Adrenal gland (tissue), 12 donors: ENCODE data around the gene KDM4B. TPM values are rescaled to one million over a fixed set of nuclear protein-coding genes. Genes with fewer than 3 reads are reported as not detected.
A peak's percentile ranks its signal among the peaks of the same experiment; 100 is the strongest.

Experiments
- DNase-seq, 7 donors: peaks; one replicate each; pipeline ENCODE4 v3.0.0-alpha.2; 2019 to 2020
- H3K27ac ChIP-seq, 5 donors: fragments of 200-600 bp; sonication (generic) in 4 of 5; 1 replicate in 3 of 5; 2 replicates in 2 of 5; pipeline versions ENCODE4 v1.5.1 to v1.8.0; 2016 to 2020; ENCODE audit warnings: mild to moderate bottlenecking in 1 of 5
- H3K27me3 ChIP-seq: fragments of 200-600 bp; 2 replicates; pipeline ENCODE4 v1.8.0; 2021
- H3K36me3 ChIP-seq, 2 donors: fragments of 200-600 bp; replicated peaks in 1 of 2; 1 replicate in 1 of 2; 2 replicates in 1 of 2; pipeline versions ENCODE4 v1.5.1 to v1.8.0; 2018 to 2022
- H3K4me1 ChIP-seq, 2 donors: fragments of 200-600 bp; replicated peaks in 1 of 2; 1 replicate in 1 of 2; 2 replicates in 1 of 2; pipeline versions ENCODE4 v1.5.1 to v1.8.0; 2018 to 2021
- H3K4me3 ChIP-seq, 4 donors: fragments of 200-600 bp; sonication (generic) in 3 of 4; one replicate each; pipeline ENCODE4 v1.5.1; 2016 to 2018
- H3K9me3 ChIP-seq, 3 donors: fragments of 200-600 bp; sonication (generic) in 1 of 3; replicated peaks in 1 of 3; 1 replicate in 2 of 3; 2 replicates in 1 of 3; pipeline versions ENCODE4 v1.5.1 to v1.8.0; 2016 to 2021
- CTCF ChIP-seq, 6 experiments: fragments of 450-650 bp in 4 of 6; fragments of 200-600 bp in 2 of 6; sonication (generic) in 1 of 6; IDR thresholded peaks; 1 replicate in 5 of 6; 2 replicates in 1 of 6; pipeline versions ENCODE4 v1.5.1 to v1.8.0; 2016 to 2021; ENCODE audit warnings: antibody characterized with exemption in 6 of 6, mild to moderate bottlenecking in 2 of 6, moderate library complexity in 1 of 6
- POLR2A ChIP-seq, 2 donors: fragments of 450-650 bp; IDR thresholded peaks; one replicate each; pipeline ENCODE4 v1.6.1; 2017; ENCODE audit warnings: antibody characterized with exemption in 2 of 2, mild to moderate bottlenecking in 2 of 2, moderate library complexity in 1 of 2
- WGBS, 4 donors: extraction: QIAGEN DNeasy Blood & Tissue Kit in 2 of 4; methylation state at CpG; one replicate each; pipeline versions ENCODE4 v1.1.5 to v1.1.7; 2013 to 2017; 5-methylcytosine and 5-hydroxymethylcytosine counted together
- intact Hi-C, 2 donors: fragments of 100-400 bp; cut with DNase I; formaldehyde crosslinking; loops; one replicate each; pipeline versions ENCODE4 v1.14.1 to v1.15.0; 2022 to 2023
- polyA plus RNA-seq, 3 donors: library from polyadenylated mRNA; stranded (reverse); fragments of 200-250 nt in 2 of 3; fragments of 350-450 nt in 1 of 3; fragmentation: Illumina TruSeq in 1 of 3; extraction: RNeasy Lipid Tissue Mini Kit (QIAGEN cat#74804) in 1 of 3; gene quantifications; one replicate each; pipeline ENCODE4 v1.2.3, GENCODE V29; 2013 to 2014
- total RNA-seq, 9 donors: library from RNA; depleted of rRNA in 4 of 9; stranded (reverse); fragments of >200 nt in 4 of 9; fragments of 120-200 nt in 1 of 9; fragmentation: NEBNext Ultra II Directional in 1 of 9; extraction: Animal tissue kit (Norgen Biotek cat#: 25700) in 1 of 9; gene quantifications; one replicate each; pipeline versions ENCODE4 v1.1.0 to v1.2.4, GENCODE V29; 2013 to 2023
- donor health status: healthy with polysubstance abuse.
- donor health status: Bipolar disorder and iron deficiency.
- donor health status: DM: yes; HTN: yes; CAD: no.
- donor health status: DM: no; HTN: no; CAD: no.
- donor health status: DM: no; HTN: no; CAD: no.
- donor health status: DM: yes; HTN: yes; CAD: no.

The KDM4B gene
- total and polyA plus RNA-seq, 12 donors: 9.8 to 65.1 (median 39.9) TPM

GRCh38 chr19:5083547-5083965 lies 114.6 kb downstream of the KDM4B start:
- peak in 6 of 7 donors; percentile 64 to 89 (median 80) for DNase-seq
- no peaks in the 10 kb centered on the region for H3K27me3 ChIP-seq
- intact Hi-C loops: no loop called here
- H3K4me3 ChIP-seq: no peak overlapping the region
- peaks cover 4 to 15% of the 10 kb centered on the region in 2 donors for H3K4me1 ChIP-seq
- TF ChIP-seq CTCF (IDR thresholded peaks at IDR 0.05) (no peak), POLR2A (IDR thresholded peaks at IDR 0.05) (peak in 1 of 2 donors; percentile 39)
- peaks cover 0 to 49% of the 10 kb centered on the region in 2 donors for H3K36me3 ChIP-seq
- H3K9me3 ChIP-seq: no peaks in the 10 kb centered on the region
- peak overlapping the region in 3 of 5 donors; percentile 14 to 73 (median 69) for H3K27ac ChIP-seq
- WGBS, 4 donors: 30 to 70% (median 40%) methylated on average over 10 to 13 of the region's 13 CpGs

GRCh38 chr19:5085566-5085965 lies 116.7 kb downstream of the KDM4B start:
- H3K4me3 ChIP-seq: no peak overlapping the region
- peak overlapping the region in 1 of 5 donors; percentile 12 for H3K27ac ChIP-seq
- WGBS, 4 donors: 93 to 96% (median 94%) methylated on average over 8 to 20 of the region's 20 CpGs
- H3K27me3 ChIP-seq: no peaks in the 10 kb centered on the region
- TF ChIP-seq POLR2A (IDR thresholded peaks at IDR 0.05): no peak
- TF ChIP-seq CTCF (IDR thresholded peaks at IDR 0.05): no peak
- H3K4me1 ChIP-seq: peaks cover 4 to 15% of the 10 kb centered on the region in 2 donors
- no peak for DNase-seq
- H3K36me3 ChIP-seq: peaks cover 0 to 31% of the 10 kb centered on the region in 2 donors
- intact Hi-C loops: loop anchor here in 1 of 2 donors (5.0 kb wide), 1 partner anchor 592 kb away; no protein-coding TSS in a partner anchor
- no peaks in the 10 kb centered on the region for H3K9me3 ChIP-seq

DNA sequence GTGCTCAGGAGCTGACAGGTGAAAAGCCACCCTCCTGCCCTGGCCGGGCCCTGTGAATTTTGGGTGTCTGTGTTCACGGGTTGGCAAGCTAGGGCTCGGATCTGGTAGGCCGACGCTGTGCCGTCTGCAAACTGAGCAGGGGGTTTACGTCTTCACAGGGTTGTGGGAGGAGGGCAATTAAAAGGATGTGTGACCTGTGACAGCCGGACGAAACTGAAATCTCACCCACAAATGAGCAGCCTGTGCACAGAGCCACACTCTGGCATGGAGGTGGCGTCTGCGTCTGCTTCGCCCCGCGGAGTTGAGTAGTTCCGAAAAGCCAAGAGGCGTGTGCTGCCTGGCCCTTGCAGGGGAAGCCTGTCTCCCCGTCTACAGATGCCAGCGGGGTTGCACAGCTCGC lies 117.3 kb downstream of the KDM4B start:
- TF ChIP-seq POLR2A (IDR thresholded peaks at IDR 0.05) (no peak), CTCF (IDR thresholded peaks at IDR 0.05) (no peak)
- WGBS, 4 donors: 92 to 96% (median 94%) methylated on average over 10 to 19 of the region's 19 CpGs
- Histone ChIP-seq H3K27ac (peak overlapping the region in 1 of 5 donors; percentile 60), H3K36me3 (peaks cover 0 to 25% of the 10 kb centered on the region in 2 donors), H3K9me3 (no peaks in the 10 kb centered on the region), H3K4me3 (no peak overlapping the region), H3K4me1 (peaks cover 4 to 22% of the 10 kb centered on the region in 2 donors), H3K27me3 (no peaks in the 10 kb centered on the region)
- no peak for DNase-seq
- intact Hi-C loops: loop anchor here in 1 of 2 donors (5.0 kb wide), 1 partner anchor 591 kb away; no protein-coding TSS in a partner anchor

DNA sequence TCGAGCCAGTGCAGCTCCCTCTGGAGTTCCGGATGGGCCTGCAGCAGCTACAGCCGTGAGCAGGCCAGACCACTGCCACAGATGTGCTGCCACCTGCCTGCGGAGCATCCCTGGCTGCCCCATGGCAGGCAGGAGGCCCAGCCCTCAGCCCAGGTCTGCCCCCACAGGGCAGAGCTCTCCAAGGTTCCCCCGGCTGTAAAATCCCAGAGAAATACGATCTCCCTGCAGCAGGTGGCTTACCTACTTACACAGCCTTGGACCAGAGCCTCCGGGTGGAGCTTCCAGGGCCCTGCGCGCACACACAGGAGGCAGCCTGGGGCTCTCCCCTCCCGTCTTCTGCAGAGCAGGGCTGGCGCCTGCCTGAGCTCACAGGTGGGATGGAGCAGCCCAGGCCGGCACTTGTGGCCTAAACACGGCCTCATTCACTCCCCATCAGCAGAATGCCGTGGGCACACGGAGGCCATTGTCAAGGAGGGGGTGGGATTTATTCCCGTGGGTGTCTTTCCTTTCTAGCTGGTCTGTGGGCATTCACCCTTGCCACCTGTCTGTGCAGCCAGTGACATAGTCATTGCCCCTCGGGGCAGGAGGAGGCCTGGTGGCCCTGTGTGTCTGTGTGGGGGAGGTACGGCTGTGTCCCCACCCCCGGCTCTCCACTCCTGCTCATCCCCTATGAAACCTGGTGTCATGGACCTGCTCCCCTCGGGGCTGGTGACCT lies 118.0 kb downstream of the KDM4B start:
- 80 to 83% (median 82%) methylated on average over 4 to 20 of the region's 20 CpGs for WGBS, 4 donors
- H3K4me1 ChIP-seq: peaks cover 10 to 28% of the 10 kb centered on the region in 2 donors
- no peak overlapping the region for H3K4me3 ChIP-seq
- H3K9me3 ChIP-seq: no peaks in the 10 kb centered on the region
- DNase-seq: no peak
- no peaks in the 10 kb centered on the region for H3K27me3 ChIP-seq
- H3K36me3 ChIP-seq: peaks cover 0 to 18% of the 10 kb centered on the region in 2 donors
- intact Hi-C loops: loop anchor here in 1 of 2 donors (5.0 kb wide), 1 partner anchor 590 kb away; no protein-coding TSS in a partner anchor
- H3K27ac ChIP-seq: peak overlapping the region in 1 of 5 donors; percentile 60
- no peak for TF ChIP-seq POLR2A (IDR thresholded peaks at IDR 0.05)
- TF ChIP-seq CTCF (IDR thresholded peaks at IDR 0.05): peak in 1 of 6 experiments; percentile 15
